GM18873 (cell line): Measurements from ENCODE around the gene SGCA.

Experiments
- ATAC-seq: cut with Tn5 transposase; IDR thresholded peaks from one replicate; pipeline ENCODE4 v1.9.1; 2021; ENCODE audit warnings: mild to moderate bottlenecking, moderate library complexity, moderate number of reproducible peaks; ENCODE audit not compliant: unreplicated experiment, low FRiP score

Gene SGCA

GRCh38 chr17:50191359-50192143, 25.7 kb downstream of the SGCA start:
- no peak for ATAC-seq

DNA sequence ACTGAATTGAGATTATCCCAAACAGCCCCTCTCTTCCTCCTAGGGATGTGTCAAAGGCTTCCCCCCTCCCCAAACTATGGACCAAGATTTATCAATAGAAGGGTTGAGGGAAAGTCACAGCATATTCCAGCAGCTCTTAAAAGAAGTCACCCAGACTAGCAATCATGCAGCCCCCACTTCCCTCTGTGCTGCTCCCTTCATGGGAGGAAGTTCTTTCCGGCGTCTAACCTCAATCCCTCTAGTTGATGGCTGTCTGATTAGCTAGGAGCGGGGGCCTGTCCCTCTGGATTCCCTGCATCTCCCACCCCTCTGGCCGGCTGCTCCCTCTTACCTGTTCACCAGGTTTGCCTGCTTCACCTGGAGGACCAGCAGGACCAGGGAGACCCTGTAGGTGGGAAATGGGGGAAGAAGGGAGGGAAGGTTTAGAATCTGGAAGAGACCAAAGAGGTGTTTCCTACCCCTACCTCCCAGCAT, 26.4 kb downstream of the SGCA start:
- no peak for ATAC-seq

DNA sequence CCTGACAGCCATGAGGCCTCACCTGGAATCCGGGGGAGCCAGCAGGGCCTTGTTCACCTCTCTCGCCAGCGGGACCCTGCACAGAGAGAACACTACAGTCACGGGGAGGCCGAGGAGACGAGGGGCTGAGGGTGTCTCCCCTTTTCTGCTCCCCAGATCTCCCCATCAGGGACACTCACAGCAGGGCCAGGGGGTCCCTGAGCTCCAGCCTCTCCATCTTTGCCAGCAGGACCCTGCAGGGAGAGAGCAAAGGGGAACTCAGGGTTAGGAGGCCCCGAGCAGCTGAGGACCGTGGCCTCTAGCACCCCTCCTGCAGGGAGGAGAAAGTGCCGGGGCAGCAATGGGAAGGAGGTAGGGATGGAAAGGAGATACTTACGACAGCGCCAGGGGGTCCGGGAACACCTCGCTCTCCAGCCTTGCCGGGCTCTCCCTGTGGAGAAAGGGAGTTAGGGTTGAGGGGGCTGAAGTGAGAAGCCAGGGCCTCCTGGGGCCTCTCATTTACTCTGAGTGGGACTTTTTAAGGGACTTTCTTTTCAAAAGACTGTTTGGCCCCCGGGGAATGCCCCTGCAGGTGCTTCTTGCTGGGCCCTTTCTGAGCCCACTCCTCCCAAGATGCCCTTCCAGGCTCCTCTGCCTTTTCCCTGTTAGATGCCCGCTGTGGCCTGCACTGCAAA, 26.9 kb downstream of the SGCA start:
- no peak for ATAC-seq

DNA sequence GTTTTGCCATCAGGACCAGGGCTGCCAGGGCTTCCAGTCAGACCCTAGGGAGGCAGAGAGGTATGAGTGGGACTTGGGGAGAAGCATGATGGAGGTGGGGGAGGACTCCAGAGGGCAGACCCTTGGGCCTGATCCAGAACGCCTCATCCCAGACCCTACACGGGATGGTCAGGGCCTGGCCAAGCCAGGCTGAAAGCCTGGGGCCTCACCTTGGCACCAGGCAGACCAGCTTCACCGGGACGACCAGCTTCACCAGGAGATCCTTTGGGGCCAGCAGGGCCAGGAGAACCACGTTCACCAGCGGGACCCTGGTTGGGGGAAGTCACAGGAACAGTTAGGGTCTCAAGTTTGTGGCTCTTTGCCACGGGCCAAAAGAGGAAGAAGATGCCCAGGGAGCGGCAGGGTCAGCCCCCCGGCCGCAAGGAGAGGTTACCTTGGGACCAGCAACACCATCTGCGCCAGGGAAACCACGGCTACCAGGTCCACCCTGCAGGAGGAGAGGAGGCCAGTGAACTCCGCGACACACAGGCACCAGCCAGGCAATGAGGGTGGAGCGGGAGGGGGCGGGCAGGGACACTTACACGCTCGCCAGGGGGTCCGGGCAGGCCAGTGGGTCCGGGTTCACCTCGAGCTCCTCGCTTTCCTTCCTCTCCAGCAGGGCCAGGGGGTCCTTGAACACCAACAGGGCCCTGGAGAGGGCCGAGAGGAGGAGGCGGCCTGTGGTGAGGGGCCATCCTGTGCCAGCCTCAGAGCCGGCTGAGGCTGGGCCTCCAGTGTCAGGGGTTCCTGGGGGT, 28.5 kb downstream of the SGCA start:
- no peak for ATAC-seq

DNA sequence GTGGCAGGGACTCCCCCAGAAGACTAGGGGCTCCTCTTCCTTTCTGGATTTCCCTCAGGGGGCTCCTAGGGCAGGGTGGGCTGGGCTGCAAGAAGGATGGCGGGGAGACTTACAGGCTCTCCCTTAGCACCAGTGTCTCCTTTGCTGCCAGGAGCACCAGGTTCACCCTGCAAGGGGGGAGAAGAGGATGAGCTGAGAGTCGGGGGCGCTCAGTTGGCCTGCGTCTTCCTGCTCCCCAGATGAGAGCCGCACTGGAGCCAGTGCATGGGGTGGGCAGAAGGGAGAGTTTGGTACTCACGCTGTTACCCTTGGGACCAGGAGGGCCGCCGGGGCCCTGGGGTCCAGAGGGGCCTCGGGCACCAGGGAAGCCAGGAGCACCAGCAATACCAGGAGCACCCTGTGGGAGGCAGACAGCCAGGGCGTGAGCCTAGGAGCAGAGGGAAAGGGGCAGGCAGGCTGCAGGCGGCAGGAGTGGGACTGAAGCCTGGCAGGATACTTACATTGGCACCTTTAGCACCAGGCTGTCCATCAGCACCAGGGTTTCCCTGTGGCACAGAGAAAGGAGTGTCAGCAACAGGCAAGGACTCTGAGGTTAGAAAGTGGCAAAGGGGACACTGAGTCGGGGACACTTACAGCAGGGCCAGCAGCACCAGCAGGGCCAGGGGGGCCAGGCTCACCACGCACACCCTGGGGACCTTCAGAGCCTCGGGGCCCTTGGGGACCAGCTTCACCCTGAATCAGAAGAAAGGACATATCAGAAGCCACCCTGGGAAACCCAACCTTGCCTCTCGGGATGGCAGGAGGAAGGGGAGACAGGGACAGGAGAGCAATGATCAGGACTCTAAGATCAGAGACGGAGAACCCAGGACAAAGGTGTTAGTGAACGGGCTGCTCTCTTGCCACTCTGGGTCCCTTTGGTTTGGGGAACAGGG, 29.4 kb downstream of the SGCA start:
- ATAC-seq = no peak

DNA sequence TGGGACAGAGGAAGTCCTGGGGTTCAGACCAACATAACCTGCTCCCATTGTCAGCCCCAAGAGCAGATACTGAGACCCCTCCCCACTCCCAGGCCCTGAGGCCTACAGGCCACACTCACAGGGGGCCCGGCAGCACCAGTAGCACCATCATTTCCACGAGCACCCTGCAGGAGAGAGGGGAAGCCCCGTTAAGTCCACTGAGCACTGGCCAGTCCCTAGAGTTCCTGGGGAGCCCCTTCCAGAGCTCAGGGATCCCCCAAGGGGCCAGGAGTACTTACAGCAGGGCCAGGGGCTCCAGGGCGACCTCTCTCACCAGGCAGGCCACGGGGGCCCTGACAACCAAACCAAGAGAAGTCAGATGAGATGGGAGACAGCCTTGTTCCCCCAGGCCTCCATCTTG, 30.2 kb downstream of the SGCA start:
- no peak for ATAC-seq

DNA sequence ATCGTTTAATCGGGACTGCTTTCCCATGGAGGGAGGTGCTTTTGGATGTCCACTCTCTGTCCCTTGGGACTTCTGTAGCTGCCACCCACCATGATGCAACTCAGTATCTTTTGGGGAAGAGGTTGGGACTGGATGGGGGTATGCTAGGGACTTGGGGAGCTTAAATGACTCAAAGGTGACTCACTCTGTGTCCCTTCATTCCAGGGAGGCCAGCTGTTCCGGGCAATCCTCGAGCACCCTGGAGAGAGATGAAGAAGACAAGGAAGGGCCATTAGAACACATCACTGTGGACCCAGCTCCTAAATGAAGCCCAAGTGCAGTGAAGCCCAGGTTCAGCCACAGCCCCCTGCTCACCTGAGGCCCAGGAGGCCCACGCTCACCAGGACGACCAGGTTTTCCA, 31.0 kb downstream of the SGCA start:
- ATAC-seq = no peak

- ATAC-seq = no peak
Measured at GRCh38 chr17:50198026-50198669, 32.3 kb downstream of the SGCA start.

GRCh38 chr17:50199211-50199802, 33.5 kb downstream of the SGCA start:
- ATAC-seq = no peak

GRCh38 chr17:50199803-50200456, 34.1 kb downstream of the SGCA start:
- ATAC-seq = no peak

DNA sequence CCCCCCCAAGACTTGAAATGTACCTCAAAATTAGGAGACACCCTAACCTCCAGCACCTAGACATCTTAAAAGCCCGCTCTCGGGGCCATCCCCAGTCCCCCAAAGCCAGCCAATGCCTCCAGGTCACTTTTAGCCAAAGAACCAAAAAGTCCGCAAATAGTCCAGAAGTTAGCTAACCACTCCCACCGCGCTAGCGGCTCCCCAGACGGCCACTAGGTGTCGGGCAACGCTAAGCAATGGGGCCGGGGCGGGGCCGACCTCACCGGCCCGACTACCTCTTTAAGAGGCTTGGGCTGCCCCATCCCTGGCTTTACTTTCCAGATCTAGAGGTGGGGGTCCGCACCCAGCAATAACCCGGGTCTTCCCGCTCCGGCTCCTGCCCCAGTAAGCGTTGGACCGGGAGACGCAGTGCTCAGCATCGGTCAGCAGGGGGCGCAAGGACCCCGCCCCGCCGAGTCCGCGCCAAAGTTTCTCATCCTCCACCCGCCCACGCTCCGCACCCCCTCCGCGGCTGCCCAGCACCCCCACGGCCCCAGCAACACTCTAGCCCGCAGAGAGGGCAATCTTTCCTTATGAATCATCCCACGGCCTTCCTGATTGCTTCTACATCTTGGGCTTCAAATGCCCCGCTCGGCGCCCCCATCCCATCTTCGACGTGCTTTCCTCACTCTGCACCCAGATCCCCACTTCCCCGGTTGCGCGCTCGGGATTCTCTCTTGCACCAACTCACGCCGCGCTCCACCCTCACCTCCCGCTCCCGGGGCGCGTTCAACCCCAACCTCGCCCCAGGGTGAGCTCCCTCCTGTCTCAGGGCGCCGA, 34.9 kb downstream of the SGCA start:
- ATAC-seq = peak; percentile 73

DNA sequence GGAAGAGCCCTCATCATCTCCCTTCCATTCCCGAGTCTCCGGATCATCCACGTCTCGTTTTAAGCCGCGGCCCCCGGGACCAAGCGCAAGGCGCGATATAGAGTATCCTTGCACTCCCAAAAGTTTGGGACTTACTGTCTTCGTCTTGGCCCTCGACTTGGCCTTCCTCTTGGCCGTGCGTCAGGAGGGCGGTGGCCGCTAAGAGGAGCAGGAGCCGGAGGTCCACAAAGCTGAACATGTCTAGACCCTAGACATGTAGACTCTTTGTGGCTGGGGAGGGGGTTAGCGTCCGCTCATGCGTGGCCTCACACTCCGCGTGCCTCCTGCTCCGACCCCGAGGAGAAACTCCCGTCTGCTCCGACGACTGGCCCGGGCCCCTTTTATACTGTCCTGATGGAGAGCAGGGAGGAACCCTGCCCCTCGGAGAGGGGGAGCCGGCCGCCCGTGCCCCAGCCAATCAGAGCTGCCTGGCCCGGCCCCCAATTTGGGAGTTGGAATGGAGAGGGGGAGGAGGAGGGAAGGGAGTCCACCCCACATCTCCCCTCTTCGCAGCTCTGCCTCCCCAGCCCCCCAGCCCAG, 35.6 kb downstream of the SGCA start, which contains the start of gene COL1A1:
COL1A1 (minus strand) TSS at position 356 of the 579 bp plus-strand sequence; CDS start at position 238, 118 bp downstream.
- ATAC-seq = no peak

DNA sequence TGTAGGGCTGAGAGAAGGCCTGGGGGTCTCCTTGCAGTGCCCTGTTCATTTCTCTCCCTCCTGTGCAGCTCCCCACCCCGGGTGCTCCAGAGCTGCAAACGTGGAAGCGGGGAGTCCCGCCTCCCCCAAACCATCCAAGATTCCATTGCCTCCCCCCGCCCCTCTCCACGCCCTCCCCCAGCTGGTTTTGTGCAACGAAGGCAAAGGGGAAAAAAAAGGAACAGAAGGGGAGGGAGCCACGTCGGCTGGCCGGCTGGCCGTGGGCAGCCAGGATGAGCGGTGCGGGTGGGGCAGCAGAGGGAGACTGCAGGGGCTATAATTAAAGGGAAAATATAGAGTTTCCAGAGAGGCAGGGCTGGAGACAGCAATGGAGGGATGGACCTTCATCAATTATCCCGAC, 37.3 kb downstream of the SGCA start:
- no peak for ATAC-seq

DNA sequence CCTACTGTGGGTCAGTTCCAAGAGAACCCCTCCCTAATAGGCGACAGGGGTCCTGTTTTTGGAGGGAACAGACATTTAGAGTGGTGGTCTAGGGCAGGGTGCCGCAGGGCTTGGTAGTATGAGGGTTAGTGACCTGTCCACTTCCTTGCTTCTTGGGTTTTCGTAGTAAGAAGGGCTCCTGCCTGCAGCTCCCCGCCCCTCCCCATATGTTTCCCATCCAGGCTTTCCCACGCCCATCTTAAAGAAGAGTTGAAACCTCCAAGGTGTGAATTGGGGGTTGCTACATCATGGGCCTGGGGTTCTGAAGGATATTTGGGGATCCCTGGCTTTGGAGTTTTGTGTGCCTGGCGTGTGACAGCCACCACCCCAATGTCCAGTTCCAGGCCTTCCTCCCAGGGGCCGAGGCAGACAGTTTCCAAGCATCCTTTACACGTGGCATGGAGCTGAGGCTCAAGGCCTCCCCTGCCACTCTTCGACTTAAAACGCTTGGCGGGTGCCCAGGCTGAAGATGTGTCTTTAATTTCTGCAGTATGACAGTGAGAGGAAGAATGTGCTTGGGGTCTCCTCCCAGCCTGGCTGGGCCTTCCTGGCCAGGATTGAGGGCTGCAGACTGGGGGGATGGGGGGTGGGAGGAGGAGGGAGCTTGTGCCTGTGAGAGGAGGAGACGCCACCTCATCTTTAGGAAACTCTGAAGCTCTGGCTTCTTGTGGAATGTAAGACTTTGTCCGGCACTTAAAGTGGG, 38.0 kb downstream of the SGCA start:
- no peak for ATAC-seq

DNA sequence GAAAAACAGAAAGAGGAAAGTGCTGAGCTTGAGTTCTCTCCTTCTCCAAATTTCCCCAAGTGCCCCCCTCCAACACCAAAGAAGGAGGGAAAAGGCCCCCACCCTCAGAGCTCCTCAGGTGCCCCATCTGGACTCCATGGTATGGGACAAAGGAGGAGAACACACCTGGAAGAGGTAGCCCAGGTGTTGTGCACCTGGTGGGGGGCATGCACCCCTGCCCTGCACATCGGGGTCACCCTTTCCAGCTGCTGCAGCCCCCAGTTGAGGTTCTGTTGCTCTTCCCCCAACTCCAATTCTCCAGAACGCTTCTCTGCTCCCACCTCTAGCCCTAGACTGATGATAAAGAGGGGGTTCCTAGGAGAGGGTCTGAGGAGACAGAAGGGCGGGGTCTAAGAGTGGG, 38.6 kb downstream of the SGCA start:
- ATAC-seq = no peak

DNA sequence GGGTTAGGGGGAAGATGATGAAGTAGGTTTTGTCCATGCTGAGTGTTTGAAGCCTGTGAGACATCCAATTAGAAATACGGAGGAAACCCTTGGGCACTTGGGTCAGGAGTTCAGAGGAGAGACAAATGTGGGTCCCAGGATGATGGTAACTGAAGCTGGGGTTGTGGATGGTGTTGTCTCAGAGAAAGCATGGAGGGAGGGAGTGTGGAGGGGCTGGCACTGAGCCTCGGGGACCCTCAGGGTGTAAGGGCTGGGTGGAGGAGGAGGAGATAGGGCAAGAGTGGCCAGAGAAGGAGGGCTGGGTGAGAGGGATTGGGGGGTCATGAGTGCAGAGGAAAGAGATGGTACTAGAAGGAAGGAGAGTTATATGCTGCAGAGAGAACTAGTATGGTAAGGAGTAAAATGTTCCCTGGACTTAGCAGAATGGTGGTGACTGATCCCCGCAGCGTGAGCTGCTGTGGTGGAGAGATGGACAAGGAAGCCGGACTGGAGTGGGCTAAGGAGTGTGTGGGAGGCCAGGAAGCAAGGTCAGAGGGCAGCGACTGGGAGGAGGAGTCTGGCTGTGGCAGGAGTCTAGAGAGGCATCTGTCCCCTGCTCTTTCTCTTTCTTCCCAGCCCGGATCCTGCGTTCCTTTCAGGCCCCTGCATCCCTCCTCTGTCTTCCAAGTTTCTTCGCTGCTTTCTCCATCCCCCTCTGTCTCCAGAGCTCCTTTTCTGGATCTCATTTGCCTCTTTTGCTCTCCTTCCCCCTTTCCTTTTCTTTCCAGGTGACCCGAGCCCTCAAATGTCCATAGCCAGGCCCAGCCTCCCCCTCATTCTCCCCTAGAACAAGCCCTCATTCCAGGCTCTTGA, 39.5 kb downstream of the SGCA start:
- ATAC-seq = no peak
